ENCODE measurements around the gene CD59.

CD59 gene

GRCh38 chr11:33704240-33705002 is 31.8 kb downstream of the CD59 start:
- no peak for DNase-seq (ENCODE audit: insufficient read length, low spot score)
- TF ChIP-seq CTCF (IDR thresholded peaks at IDR 0.05; ENCODE audit: insufficient read depth, missing control alignments) = no peak
- no peak for FAIRE-seq

- DNase-seq (ENCODE audit: insufficient read length, low spot score) (no peak), FAIRE-seq (no peak)
- TF ChIP-seq CTCF (IDR thresholded peaks at IDR 0.05; ENCODE audit: insufficient read depth, missing control alignments) = no peak
Observed at GRCh38 chr11:33703788-33704187, 32.4 kb downstream of the CD59 start.

GRCh38 chr11:33703234-33703633 is 33.0 kb downstream of the CD59 start:
- FAIRE-seq = no peak
- no peak for TF ChIP-seq CTCF (IDR thresholded peaks at IDR 0.05; ENCODE audit: insufficient read depth, missing control alignments)
- DNase-seq (ENCODE audit: insufficient read length, low spot score) = no peak

- FAIRE-seq (no peak), DNase-seq (ENCODE audit: insufficient read length, low spot score) (no peak)
- TF ChIP-seq CTCF (IDR thresholded peaks at IDR 0.05; ENCODE audit: insufficient read depth, missing control alignments) = no peak
Observed at GRCh38 chr11:33701302-33702230, 34.7 kb downstream of the CD59 start.

- no peak for FAIRE-seq
- DNase-seq (ENCODE audit: insufficient read length, low spot score) = peak; percentile 77
- no peak for TF ChIP-seq CTCF (IDR thresholded peaks at IDR 0.05; ENCODE audit: insufficient read depth, missing control alignments)
Observed at GRCh38 chr11:33700502-33701271, 35.5 kb downstream of the CD59 start, which contains the start of gene C11orf91. Gene C11orf91 (minus strand): TSS chr11:33700826. CDS start chr11:33700740, 86 bp downstream.

- FAIRE-seq (no peak), DNase-seq (ENCODE audit: insufficient read length, low spot score) (no peak)
- TF ChIP-seq CTCF (IDR thresholded peaks at IDR 0.05; ENCODE audit: insufficient read depth, missing control alignments) = no peak
Observed at GRCh38 chr11:33700063-33700501, 36.1 kb downstream of the CD59 start.
